RWPE2 (cell line): Measurements from ENCODE around the gene TYW1.
"Not testable (repeated sequence)": the region's sequence is repeated elsewhere in the genome, so short reads cannot be mapped to it uniquely, and the experiment has no call there.

Experiments
- ATAC-seq: fragments of 200-7000 bp; cut with Tn5 transposase; 3 replicates; pipeline ENCODE4 v1.9.1; 2021; ENCODE audit warnings: low read depth
- DNase-seq: peaks from one replicate; pipeline ENCODE4 v3.0.0-alpha.2; 2020; ENCODE audit warnings: low spot score
- H3K27ac ChIP-seq: fragments of 450-650 bp; 2 replicates; pipeline ENCODE4 v1.5.1; 2017; ENCODE audit warnings: mild to moderate bottlenecking; ENCODE audit not compliant: poor library complexity, severe bottlenecking
- H3K27me3 ChIP-seq: fragments of 250-450 bp; sonication (Bioruptor Pico); 2 replicates; pipeline ENCODE4 v1.5.1; 2021; ENCODE audit warnings: mild to moderate bottlenecking, moderate library complexity; ENCODE audit not compliant: insufficient read depth, poor library complexity, severe bottlenecking
- H3K36me3 ChIP-seq: fragments of 250-450 bp; sonication (Bioruptor Pico); 2 replicates; pipeline ENCODE4 v1.5.1; 2020; ENCODE audit warnings: low read depth, mild to moderate bottlenecking, moderate library complexity
- H3K4me1 ChIP-seq: fragments of 250-450 bp; sonication (Bioruptor Pico); 2 replicates; pipeline ENCODE4 v1.5.1; 2021; ENCODE audit warnings: mild to moderate bottlenecking, moderate library complexity; ENCODE audit not compliant: insufficient read depth, poor library complexity, severe bottlenecking
- H3K4me3 ChIP-seq: fragments of 250-450 bp; sonication (Bioruptor Pico); 2 replicates; pipeline ENCODE4 v1.5.1; 2021; ENCODE audit warnings: mild to moderate bottlenecking, moderate library complexity; ENCODE audit not compliant: severe bottlenecking
- H3K9me3 ChIP-seq: fragments of 250-450 bp; sonication (Bioruptor Pico); 2 replicates; pipeline ENCODE4 v1.5.1; 2021; ENCODE audit warnings: mild to moderate bottlenecking, moderate library complexity; ENCODE audit not compliant: severe bottlenecking
- CTCF ChIP-seq: fragments of 450-650 bp; IDR thresholded peaks from one replicate; pipeline ENCODE4 v1.5.1; 2017; ENCODE audit warnings: mild to moderate bottlenecking, moderate library complexity; ENCODE audit not compliant: poor library complexity, severe bottlenecking

TYW1 gene, protein sequence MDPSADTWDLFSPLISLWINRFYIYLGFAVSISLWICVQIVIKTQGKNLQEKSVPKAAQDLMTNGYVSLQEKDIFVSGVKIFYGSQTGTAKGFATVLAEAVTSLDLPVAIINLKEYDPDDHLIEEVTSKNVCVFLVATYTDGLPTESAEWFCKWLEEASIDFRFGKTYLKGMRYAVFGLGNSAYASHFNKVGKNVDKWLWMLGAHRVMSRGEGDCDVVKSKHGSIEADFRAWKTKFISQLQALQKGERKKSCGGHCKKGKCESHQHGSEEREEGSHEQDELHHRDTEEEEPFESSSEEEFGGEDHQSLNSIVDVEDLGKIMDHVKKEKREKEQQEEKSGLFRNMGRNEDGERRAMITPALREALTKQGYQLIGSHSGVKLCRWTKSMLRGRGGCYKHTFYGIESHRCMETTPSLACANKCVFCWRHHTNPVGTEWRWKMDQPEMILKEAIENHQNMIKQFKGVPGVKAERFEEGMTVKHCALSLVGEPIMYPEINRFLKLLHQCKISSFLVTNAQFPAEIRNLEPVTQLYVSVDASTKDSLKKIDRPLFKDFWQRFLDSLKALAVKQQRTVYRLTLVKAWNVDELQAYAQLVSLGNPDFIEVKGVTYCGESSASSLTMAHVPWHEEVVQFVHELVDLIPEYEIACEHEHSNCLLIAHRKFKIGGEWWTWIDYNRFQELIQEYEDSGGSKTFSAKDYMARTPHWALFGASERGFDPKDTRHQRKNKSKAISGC

DNA sequence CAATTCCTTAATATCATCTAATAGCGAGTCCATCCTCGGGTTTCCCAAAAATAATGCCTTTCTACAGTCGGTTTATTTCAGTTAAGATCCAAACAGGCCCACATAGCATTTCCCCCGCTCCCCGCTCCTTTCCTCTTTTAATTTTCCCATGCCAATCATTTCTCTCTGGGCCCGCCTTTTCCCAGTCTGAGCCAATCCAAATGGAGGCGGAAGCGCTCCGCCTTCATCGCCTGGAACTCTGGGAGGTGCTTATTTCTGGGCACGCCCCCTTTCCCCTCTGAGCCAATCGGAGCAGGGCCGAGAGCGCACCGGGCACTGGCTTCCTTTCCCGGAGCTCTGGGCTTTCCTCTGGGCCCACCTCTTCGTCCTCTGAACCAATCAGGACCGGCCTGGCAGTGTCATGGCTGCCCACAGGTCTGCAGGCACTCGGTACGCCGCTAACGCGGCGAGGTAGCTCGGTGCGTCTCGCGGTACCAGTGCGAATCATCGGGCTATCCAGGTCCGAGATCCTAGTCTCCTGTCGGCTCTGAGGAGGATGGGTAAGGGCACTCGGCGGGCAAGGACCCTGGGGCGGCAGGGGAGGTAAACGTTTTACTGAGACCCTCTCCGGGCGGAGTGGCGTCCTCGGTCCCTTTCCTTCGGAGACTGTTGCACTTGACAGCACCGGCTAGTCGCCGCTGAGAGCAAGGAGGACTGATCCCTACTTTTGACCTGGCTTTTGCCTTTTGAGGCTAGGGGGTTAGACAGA is at the start of gene TYW1:
TYW1 (plus strand) TSS at position 390 of the 748 bp plus-strand sequence; CDS start at position 536, 146 bp downstream.
- not testable (repeated sequence) for H3K4me1 ChIP-seq, H3K9me3 ChIP-seq, H3K27me3 ChIP-seq
- Histone ChIP-seq H3K36me3 (peaks cover 28% of the 10 kb centered on the region), H3K27ac (peak within 1 kb of the TSS; percentile 83), H3K4me3 (peak within 1 kb of the TSS; percentile 44)
- DNase-seq (peak; percentile 97), ATAC-seq (peak; percentile 96)

DNA sequence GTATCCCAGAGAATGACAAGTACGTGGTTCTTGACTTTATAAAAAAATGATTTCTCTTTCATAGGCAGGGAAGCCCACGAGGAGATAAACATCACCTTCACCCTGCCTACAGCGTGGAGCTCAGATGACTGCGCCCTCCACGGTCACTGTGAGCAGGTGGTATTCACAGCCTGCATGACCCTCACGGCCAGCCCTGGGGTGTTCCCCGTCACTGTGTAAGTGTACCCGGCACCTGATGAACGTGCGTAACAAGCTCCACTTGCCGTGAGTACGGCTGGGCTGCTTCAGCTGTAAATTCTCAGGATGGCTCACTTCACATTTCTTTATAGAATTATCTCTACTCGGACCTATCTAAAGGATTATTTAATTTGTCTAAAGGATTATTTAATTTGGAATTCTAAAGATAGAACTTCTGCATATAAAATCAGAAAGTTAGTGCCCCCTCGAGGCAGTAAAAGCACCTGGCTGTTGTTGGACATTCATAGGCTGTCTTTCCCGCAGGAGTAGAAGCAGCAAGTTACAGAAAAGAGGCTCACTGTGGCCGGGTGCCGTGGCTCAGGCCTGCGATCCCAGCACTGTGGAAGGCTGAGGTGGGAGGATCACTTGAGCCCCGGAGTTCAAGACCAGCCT is 48.0 kb upstream of the TYW1 start:
- H3K27ac ChIP-seq: no peak overlapping the region
- no peaks in the 10 kb centered on the region for H3K9me3 ChIP-seq
- TF ChIP-seq CTCF: no peak
- H3K4me3 ChIP-seq: no peak overlapping the region
- H3K27me3 ChIP-seq: no peaks in the 10 kb centered on the region
- DNase-seq (no peak), ATAC-seq (no peak)
- H3K4me1 ChIP-seq: peaks cover 14% of the 10 kb centered on the region
- H3K36me3 ChIP-seq: peaks cover 82% of the 10 kb centered on the region

DNA sequence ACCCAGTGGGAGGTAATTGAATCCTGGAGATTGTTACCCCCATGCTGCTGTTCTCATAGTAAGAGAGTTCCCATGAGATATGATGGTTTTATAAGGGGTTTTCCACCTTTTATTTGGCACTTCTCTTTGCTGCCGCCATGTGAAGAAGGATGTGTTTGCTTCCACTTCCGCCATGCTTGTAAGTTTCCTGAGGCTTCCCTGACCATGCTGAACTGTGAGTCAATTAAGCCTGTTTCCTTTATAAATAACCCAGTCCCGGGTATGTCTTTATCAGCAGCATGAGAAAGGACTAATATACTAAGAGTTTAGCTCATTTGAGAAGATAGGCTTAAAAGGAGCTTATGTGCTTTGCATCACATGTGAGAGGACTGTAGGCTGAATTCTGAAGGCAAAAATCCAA is 46.3 kb upstream of the TYW1 start:
- H3K27me3 ChIP-seq: no peaks in the 10 kb centered on the region
- H3K4me1 ChIP-seq: peaks cover 14% of the 10 kb centered on the region
- no peaks in the 10 kb centered on the region for H3K9me3 ChIP-seq
- no peak overlapping the region for H3K4me3 ChIP-seq
- DNase-seq: no peak
- peaks cover 82% of the 10 kb centered on the region for H3K36me3 ChIP-seq
- peak overlapping the region; percentile 81 for H3K27ac ChIP-seq
- no peak for ATAC-seq
- TF ChIP-seq CTCF: no peak

DNA sequence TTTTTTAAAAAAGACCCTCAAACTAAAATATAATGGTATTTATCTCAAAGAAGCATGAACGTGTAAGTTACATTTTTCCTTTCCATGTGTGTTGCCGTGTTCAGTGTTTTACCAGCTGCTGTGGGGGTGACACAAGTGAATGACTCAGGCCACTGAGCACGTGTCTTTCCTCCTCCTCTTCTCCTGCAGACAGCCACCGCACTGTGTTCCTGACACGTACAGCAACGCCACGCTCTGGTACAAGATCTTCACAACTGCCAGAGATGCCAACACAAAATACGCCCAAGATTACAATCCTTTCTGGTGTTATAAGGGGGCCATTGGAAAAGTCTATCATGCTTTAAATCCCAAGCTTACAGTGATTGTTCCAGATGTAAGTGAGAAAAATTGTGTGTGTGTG is 45.9 kb upstream of the TYW1 start:
- H3K4me3 ChIP-seq: no peak overlapping the region
- DNase-seq (peak; percentile 17), ATAC-seq (no peak)
- peaks cover 82% of the 10 kb centered on the region for H3K36me3 ChIP-seq
- H3K9me3 ChIP-seq: no peaks in the 10 kb centered on the region
- TF ChIP-seq CTCF: no peak
- no peaks in the 10 kb centered on the region for H3K27me3 ChIP-seq
- H3K27ac ChIP-seq: peak overlapping the region; percentile 81
- H3K4me1 ChIP-seq: peaks cover 14% of the 10 kb centered on the region
